GM21825 (cell line): ENCODE data around the gene KIF3C.
A peak's percentile ranks its signal among the peaks of the same experiment; 100 is the strongest.
"Not testable (repeated sequence)": the region's sequence is repeated elsewhere in the genome, so short reads cannot be mapped to it uniquely, and the experiment has no call there.

ENCODE experiments used
- ATAC-seq: cut with Tn5 transposase; IDR thresholded peaks from one replicate; pipeline ENCODE4 v1.9.1; 2021; ENCODE audit warnings: mild to moderate bottlenecking, moderate library complexity; ENCODE audit not compliant: unreplicated experiment

Gene KIF3C

DNA sequence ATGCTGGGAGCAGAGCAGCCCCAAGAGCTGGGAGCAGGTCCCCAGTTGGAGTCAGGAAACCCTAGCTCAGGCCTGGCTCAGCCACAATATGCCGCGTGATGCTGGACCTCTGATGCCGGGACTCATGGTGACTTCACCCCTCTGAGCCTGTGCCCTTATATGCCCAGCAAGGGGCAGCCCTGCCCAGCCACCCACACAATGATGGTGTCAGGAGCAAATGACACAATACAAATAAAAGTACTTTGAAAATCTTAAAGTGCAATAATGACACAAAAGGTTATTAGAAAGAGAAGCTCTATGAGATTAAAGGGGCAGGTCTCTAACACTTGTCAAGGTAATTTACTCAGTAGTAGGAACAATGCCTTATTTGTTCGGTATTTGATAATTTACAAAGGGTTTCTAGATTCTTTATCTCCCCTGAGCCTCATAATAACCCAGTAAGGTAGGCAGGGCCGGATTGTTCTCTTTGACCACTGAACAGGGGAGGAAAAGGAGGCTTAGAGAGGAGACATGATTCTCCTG, 18.3 kb upstream of the KIF3C start:
- no peak for ATAC-seq

DNA sequence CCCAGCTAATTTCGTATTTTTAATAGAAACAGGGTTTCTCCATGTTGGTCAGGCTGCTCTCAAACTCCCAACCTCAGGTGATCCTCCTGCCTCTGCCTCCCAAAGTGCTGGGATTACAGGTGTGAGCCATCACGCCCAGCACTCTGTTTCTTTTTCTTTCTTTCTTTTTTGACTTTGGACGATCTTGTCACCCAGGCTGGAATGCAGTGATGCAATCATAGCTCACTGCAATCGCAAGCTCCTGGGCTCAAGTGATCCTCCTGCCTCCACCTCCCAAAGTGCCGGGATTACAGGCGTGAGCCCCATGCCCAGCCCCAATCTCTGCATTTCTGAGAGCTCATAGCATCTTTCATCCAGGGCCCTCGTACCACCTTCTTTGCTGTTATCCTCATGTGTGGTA, 17.1 kb upstream of the KIF3C start:
- ATAC-seq: not testable (repeated sequence)

DNA sequence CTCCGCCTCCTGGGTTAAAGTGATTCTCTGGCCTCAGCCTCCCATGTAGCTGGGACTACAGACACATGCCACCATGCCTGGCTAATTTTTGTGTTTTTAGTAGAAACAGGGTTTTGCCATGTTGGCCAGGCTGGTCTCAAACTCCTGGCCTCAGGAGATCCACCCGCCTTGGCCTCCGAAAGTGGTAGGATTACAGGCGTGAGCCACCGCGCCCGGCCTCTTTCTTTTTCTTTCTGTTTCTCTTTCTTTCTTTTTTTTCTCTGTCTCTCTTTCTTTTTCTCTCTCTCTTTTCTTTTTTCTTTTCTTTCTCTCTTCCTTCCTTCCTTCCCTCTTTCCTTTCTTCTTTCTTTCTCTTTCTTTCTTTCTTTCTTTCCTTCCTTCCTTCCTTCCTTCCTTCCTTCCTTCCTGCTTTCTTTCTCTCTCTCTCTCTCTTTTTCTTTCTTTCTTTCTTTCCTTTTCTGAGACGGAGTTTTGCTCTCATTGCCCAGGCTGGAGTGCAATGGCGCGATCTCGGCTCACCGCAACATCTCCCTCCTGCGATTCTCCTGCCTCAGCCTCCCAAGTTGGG, 16.6 kb upstream of the KIF3C start:
- not testable (repeated sequence) for ATAC-seq

DNA sequence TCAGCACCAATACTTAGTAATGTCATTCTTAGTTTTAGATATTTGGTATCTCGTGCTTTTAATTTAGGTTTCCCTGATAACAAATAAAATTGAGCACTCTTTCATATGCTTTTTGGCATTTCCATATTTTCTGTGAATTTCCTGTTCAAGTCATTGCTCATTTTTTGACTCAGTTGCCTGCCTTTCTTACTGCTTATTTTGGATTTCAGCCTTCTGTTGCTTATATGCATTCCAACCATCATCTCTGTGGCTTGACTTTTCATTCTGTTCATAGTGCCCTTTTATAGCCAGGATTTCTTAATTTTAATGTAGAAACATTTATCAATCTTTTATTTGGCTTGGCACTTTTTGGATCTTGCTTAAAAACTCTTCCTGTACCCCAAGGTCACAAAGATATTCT, 14.5 kb upstream of the KIF3C start:
- no peak for ATAC-seq

DNA sequence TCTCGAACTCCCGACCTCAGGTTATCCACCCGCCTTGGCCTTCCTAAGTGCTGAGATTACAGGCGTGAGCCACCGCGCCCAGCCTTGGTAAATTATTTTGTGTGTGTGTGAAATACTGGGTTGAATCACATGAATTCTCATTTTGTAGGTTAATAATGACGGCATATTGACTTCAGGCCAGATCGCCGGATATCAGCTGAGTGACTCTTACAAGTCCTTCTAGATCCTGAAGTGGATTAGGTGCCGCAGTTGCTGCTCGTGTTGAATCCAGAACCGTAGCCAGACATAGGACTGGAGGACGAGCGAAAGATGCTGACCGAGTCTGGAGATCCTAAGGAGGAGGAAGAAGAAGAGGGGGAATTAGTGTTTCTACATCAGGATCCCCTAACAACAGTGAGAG, 12.2 kb upstream of the KIF3C start:
- ATAC-seq: no peak

DNA sequence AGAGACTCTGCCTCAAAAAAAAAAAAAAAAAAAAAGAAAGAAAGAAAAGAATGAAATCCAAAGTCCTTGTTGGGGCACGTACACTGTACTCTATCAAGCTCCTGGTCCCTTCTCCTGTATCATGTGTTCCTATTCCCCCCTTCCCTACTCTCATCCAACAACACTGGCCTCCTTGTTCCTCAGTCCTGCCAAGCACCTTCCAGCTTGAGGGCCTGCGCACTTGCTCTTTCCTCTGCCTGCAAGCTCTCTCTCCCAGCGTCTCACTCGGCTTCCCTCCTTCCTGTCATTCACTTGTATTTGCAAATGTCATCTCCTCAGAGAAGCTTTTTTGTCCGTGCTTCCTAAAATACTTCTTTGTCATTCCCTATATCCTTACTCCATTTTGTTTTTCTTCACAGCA, 10.8 kb upstream of the KIF3C start:
- no peak for ATAC-seq

DNA sequence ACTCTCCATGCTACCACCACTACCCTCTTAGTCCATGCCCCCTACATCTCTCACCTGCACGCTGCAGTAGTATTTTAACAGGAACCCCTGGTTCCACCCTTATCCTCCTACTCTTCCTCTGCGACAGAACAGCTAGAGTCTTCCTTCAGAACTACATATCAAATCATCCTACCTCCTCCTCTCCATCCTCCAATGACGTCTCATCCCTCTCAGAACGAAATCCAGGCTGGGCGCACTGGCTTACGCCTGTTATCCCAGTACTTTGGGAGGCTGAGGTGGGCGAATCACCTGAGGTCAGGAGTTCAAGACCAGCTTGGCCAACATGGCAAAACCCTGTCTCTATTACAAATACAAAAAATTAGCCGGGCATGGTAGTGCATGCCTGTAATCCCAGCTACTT, 10.3 kb upstream of the KIF3C start:
- no peak for ATAC-seq

DNA sequence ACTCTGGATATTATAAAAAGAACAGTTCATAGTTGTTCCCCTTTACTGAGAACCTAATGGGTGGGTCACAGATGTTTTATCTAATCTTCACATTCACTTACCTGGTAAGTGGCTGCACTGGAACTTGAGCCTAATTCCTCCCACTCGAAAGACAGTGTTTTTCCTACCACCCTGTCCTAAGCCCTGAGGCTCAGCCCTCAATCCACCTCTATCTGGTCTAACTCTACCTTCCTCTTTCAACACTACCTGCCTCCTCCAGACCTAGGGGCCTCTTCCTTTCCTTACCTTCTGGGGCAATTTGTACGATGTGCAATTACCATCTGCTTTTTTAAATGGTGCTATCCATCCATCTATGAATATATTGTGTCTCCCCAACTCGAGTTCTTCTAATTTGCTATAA, 9.7 kb upstream of the KIF3C start:
- ATAC-seq: no peak

DNA sequence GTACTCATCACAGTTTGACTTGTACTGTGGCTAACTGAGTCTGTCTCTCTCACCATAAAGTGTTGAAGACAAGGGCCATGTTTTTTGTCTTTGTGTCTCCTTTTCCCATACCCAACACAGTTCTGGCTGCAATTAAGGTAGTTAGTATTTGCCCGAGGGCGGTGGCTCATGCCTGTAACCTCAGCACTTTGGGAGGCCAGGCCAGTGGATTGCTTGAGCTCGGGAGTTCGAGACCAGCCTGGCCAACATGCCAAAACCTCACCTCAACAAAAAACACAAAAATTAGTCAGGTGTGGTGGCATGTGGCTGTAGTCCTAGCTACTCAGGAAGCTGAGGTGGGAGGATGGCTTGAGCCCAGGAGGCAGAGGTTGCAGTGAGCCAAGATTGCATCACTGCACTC, 6.9 kb upstream of the KIF3C start:
- ATAC-seq: no peak

DNA sequence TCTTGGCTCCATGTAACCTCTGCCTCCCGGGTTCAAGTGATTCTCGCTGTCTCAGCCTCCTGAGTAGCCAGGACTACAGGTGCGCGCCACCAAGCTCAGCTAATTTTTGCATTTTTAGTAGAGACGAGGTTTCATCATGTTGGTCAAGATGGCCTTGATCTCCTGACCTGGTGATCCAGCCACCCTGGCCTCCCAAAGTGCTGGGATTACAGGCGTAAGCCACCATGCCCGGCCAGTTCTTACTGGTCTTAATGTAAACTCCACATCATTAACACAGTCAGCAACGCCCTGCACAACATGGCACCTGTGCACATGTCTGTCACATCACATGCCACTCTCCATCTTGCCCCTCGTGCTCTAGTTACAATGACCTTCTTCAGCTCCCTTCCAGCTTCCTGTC, 5.8 kb upstream of the KIF3C start:
- ATAC-seq: no peak

DNA sequence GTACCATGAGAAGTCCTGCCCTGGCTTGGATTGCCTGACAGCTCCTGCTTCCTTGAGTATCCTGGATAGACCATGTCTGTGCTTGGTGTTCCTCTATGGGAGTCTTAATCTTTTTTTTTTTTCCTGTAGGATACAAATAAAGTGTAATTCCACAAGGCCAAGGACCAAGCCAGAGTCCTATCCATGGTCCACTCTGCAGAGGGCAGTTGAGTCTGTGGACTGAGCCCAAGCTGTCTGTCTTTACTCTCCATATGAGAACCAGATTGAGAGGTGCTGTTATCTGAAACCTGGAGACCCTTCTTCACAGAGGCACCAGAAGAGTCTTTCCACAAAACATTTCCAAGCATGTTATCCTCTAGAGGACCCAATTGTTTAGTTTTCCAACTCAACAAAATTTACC, 1.4 kb upstream of the KIF3C start:
- no peak for ATAC-seq

DNA sequence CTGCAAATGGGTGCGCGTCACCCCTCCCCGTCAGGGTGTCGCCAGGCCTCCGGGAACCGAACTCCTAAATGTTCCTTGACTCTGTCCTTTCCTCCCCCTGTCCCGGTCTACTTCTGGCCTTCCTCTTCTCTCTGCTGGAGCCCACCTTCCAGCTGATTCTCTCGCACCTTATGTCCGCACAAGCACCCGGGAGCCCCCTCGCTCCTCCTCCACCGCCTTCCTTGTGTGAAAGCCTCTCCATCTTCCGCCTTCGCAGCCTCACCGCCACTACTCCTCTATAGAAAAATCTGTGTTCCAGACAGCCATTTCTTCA, 627 bp upstream of the KIF3C start:
- no peak for ATAC-seq

DNA sequence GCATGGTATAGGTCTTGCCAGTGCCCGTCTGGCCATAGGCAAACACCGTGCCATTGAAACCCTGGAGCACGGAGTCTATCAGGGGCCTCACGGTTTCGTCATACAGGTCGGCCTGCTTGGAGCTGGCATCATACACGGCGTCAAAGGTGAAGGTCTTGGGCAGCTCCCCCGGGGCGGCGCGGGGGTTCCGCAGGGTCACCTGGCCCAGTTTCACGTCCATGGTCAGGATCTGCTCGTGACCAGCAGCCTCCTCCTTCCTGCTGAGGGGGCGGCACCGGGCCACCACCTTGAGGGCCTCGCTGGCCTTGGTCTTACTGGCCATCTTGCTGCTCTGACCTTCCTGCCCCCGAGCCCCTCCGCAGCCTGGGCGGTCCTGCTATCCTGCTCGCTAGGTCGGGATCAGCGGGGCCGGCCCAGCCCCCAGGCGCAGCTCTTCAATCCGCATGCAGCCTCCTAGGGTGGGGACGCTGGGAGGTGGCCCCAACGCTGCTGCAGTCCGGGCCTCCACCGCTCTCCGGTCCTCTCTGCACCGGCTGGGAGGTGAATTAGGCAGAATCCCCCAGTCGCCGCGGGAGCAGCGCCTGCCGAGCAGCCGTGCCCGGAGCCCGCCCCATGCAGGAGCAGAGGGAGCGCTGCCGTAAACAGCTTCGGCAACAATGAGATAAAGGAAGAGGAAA, 563 bp downstream of the KIF3C start:
- ATAC-seq: peak; percentile 19

DNA sequence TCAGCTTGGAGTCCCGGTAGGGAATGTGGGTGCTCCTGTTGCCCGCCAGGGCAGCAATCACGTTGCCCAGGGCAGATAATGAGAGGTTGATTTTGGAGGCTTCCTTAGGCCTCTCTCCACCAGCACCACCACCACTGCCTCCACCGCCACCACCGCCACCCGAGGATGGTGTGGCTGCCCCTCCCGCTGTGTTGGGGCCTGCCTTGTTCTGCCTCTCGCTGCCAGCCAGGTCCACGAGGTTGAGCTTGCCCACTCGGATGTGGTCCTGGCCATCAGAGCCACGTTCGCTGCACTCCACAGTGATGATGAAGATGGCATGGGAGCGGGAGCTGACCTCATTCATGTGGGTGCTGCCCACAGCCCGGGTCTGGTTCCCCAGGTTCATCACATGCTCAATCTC, 1.3 kb downstream of the KIF3C start:
- ATAC-seq: no peak

DNA sequence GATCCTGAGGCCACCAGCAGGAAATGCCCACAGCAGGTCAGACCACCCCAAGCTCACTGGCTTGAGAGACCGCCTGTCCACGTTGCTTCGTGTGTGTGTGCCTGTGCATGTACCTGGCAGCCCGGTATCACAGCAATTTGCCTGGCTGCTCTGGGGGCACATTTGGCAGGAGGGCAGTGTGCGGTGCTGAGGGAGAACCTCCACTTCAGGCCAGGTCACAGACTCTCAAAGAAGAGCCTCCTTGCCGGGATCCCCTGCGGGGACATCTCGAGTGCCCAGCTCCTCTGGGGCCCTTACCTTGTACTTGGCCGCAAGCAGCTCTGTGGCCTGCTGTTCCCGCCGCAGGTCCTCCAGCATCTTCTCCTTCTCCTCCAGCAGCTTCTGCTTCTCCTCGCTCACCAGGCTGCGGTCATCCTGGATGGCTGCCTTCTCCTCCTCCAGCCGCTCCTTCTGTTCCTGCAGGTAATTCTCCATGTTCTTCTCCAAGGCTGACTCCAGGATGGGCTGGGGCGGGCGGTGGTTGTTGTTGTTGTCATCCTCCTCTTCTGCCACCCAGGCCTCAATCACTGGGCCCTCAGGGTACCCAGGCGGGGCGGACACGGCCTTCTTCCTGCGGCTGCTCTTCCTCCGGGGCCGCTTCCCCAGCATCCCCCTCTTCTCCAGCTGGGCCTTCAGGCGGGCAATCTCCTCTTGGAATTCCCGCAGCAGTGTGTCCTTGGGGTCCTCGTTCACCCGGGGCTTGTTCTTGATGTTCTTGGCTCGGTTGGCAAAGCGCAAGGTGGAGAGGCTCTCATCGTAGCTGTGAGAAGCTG, 2.0 kb downstream of the KIF3C start:
- ATAC-seq: no peak

DNA sequence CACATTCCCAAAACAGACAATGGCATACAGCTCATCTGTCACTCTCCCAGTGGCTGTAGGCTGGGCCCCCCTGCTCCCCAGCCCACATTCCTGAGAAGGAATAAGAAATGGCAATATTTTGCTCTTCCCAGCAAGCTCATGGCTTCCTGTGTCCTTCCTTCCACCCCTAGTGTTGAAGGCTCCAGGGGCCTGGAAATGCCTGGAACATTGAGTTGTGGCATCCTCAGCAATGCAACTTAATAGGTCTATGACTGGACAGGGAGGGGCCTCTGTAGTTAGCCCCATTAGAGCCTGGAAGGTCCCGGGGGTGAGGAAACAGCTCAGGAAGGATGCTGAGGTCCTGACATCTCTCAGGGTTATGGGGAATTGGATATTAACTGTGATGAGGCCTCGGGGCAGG, 3.3 kb downstream of the KIF3C start:
- no peak for ATAC-seq

DNA sequence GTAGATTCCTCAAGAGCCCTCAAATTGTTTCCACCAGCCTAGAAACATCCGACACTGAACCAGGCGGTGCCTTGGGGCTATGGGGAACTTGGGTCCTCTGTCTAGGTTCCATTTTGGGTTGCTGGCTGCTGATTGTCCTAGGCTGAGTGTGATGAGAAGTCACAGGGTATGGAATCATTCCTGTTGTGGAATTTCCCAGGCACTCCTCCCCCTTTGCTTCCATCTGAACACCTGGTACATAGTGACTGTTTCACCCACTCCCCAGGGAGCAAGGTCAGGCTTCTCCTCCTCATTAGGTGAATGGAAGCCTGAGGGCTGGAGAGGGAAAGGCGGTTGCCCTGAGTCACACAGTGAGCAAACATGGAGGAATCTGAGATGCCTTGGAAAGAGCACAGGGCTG, 4.5 kb downstream of the KIF3C start:
- no peak for ATAC-seq

DNA sequence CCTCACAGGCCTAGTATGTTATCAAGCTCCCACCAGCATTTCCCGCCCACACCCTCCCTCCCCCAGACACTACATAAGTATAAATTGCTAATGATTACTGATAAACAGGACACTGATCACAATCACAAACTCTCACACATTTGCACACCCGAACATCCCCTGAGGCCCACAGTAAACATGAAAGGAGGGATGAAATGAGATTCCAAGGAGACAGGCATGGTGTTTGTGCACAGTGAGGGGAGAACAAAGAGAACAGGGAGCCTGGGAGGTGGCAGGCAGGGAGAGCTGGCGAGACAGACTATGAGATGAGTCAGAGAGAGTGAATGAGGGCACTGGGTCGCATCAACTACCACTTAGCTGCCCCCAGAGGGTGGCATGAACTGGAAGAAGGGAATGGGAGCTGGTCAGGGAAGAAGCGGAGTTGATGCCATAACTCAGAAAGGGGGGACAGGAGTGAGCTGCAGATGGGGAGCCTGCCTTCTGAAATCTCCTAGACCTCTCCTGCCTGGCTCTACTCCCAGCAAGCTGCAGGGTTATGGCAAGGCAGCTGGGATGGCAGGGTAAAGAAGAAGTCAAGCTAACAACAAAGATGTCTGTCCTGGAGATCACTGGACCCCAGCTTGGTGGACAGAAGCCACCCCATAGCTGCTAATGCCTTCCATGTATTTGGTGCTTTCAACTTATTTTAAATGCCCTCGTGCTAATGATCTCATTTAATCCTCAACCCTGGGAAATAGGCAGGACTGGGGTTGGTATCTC, 5.1 kb downstream of the KIF3C start:
- no peak for ATAC-seq

DNA sequence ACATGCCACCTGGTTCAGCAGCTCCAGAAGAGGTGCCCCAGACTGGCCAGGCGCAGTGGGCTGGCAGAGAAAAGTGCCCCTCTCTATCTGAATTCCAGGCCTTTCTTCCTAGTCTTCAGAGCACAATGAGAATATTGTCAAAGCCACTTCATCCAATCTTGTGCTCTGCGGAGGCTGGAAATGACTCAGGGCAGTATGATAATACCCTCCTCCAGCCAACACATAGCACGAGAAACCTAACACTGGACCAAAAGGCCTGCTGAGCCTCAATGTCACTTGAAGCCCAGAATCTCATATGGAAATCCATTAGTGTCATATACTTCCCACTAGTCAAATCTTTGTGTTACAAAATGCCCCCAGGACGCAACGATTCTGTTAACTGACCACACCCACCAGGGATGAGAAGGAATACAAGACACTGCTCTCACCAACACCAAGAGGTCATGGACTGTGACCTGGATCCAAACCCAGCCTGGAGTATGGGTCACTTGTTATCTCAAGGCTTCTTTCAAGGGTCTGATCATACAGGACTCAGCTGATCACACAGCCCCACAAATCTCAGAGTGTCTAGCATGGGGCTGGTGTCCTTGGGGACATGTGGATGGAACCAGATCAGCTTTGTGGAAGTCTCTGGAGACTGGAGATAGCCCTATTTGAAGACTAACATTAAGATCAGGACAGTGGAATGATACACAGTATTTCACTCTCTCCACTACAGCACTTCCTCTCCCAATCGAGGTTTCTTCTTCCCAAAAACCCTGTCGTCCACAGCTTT, 10.1 kb downstream of the KIF3C start:
- no peak for ATAC-seq

DNA sequence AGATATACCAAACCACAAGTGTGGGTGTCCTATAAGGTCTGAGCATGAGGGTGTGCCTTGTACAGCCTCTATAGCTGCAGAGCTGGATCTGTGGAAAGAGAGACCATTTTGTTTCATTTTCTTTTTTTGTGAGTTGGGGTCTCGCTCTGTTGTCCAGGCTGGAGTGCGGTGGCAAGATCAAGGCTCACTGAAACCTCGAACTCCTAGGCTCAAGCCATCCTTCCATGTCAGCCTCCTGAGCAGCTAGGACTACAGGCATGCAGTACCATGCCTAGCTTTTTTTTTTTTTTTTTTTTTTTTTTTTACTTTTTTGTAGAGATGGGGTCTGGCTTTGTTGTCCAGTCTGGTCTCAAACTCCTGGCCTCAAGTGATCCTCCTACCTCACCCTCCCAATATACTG, 10.7 kb downstream of the KIF3C start:
- ATAC-seq: no peak
